ENCODE data around the gene MRPL39. TPM values are rescaled to one million over a fixed set of nuclear protein-coding genes. Genes with fewer than 3 reads are reported as not detected.

Gene MRPL39
- total and polyA plus RNA-seq, 9 of the 15 experiments (the other 6 are each of a cell fraction or from before 2014, with no cell fraction given) = 65.4 to 247 (median 105) TPM

DNA sequence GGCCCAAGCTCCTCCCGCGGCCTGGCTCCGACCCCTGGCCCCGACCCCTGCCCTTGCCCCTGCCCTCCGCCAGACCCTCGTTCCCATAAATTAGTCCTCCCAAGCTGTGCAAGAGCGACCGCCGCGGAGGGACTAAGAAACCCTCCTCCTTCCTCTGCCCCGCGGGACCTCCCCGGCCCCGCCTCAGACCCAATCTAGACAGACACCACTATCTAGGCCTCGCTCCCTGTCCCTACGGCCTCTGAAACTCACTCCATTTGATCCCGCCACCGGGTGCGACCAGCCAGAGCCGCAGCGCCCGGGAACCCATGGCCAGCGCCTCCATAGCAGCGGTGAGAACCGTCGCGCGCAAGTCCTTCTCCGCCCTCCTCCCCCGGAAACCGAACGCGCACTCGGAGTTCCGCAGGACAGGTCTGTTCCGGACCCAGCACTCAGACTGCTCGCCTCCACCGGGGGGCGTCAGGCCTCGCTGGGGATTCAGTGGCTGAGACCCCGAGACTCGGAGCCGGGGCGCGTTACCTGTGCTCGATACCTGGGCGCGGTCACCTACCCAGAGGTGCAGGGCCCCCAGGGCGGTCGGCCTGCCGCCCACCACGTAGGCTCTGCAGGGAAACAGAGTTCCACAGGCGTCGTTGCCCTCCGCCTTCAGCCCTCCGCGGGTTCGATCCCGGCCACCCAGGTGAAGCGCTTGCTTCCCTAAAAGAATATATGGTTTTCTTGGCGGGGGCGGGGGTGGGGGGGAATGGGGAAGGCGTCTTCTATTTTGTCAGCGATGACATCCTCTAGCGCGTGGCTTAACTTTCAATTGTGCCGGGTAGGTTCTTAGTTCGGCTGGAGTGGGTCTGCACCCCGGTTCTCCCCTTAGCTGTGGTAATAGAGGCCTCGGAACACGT is at the start of gene MRPL39 (continued):
- TF ChIP-seq FOXP4 (CRISPR knock-in tag; IDR thresholded peaks at IDR 0.05; ENCODE audit: borderline replicate concordance) (no peak), E4F1 (CRISPR knock-in tag; IDR thresholded peaks at IDR 0.05; ENCODE audit: borderline replicate concordance) (no peak), MYNN (IDR thresholded peaks at IDR 0.05) (peak; percentile 64), MYNN (CRISPR knock-in tag; IDR thresholded peaks at IDR 0.05) (no peak), CBFA2T2 (conservative IDR thresholded peaks at IDR 0.05) (no peak), ZEB2 (IDR thresholded peaks at IDR 0.05) (peak; percentile 97), STAT6 (CRISPR knock-in tag; IDR thresholded peaks at IDR 0.05) (no peak), MXI1 (IDR thresholded peaks at IDR 0.05; ENCODE audit: low read depth, low read length) (no peak), DLX4 (CRISPR knock-in tag; IDR thresholded peaks at IDR 0.05) (no peak), NR2C2 (CRISPR knock-in tag; IDR thresholded peaks at IDR 0.05) (no peak), NR2C2 (tag; IDR thresholded peaks at IDR 0.05) (peak; percentile 88), ARHGAP35 (IDR thresholded peaks at IDR 0.05; ENCODE audit: partially characterized antibody) (no peak), PYGO2 (tag; IDR thresholded peaks at IDR 0.05) (no peak), ATF1 (CRISPR knock-in tag; IDR thresholded peaks at IDR 0.05) (no peak), ATF1 (tag; IDR thresholded peaks at IDR 0.05) (peak; percentile 80), CEBPB (tag; IDR thresholded peaks at IDR 0.05) (no peak), IFI16 (CRISPR knock-in tag; IDR thresholded peaks at IDR 0.05) (no peak), GTF2F1 (IDR thresholded peaks at IDR 0.05; ENCODE audit: low read depth, low read length) (peak; percentile 92), HSF4 (CRISPR knock-in tag; IDR thresholded peaks at IDR 0.05; ENCODE audit: borderline replicate concordance) (no peak), THRAP3 (IDR thresholded peaks at IDR 0.05; ENCODE audit: borderline replicate concordance) (peak; percentile 89), TEAD4 (IDR thresholded peaks at IDR 0.05; ENCODE audit: low read length) (peak; percentile 42; the same call in 1 of the 2 replicates), TEAD4 (CRISPR knock-in tag; IDR thresholded peaks at IDR 0.05; ENCODE audit: borderline replicate concordance) (0 out of 2 replicates have a peak, but pooled peaks have one; percentile 27), ZFP30 (CRISPR knock-in tag; IDR thresholded peaks at IDR 0.05; ENCODE audit: borderline replicate concordance) (no peak)
